Activated CD4-positive, alpha-beta T cell treated with anti-CD3 and anti-CD28 coated beads for 1 hour (primary cell): ENCODE data around the gene HSP90AA1.
"Not testable (repeated sequence)": the region's sequence is repeated elsewhere in the genome, so short reads cannot be mapped to it uniquely, and the experiment has no call there.

ENCODE experiments used
- DNase-seq: peaks from one replicate; pipeline ENCODE4 v3.0.0-alpha.2; 2020

HSP90AA1 gene

DNA sequence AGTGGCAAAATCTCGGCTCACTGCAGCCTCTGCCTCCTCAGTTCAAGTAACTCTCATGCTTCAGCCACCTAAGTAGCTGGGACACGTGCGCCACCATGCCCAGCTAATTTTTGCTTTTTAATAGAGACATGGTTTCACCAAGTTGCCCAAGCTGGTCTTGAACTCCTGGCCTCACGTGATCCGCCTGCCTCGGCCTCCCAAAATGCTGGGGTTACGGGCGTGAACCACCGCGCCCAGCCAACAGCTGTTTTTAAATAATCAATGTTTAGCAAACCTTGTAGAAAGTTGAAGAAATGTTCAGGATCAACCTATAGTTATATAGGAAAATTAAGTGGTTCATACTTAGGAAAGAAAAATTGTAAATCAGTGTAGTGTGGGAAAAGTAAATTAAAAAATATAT lies 6.0 kb upstream of the HSP90AA1 start:
- no peak for DNase-seq

DNA sequence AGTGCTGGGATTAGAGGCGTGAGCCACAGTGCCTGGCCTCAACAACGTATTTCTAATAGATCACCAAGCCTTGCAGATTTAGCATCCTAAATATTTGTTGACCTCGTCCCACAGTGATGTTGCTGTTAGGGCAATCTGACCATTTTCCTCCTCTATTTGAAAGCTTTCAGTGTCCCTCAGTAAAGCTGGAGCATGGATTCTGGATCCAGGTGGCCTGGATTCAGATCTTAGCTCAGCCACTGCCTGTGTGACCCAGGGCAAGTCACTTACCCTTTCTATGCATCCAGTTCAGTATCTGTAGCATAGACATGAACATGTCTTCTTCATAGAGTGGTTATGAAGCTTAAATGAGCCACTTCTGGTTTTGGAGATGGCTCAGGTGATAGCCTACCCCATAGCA lies 3.9 kb upstream of the HSP90AA1 start:
- DNase-seq, result no peak

DNA sequence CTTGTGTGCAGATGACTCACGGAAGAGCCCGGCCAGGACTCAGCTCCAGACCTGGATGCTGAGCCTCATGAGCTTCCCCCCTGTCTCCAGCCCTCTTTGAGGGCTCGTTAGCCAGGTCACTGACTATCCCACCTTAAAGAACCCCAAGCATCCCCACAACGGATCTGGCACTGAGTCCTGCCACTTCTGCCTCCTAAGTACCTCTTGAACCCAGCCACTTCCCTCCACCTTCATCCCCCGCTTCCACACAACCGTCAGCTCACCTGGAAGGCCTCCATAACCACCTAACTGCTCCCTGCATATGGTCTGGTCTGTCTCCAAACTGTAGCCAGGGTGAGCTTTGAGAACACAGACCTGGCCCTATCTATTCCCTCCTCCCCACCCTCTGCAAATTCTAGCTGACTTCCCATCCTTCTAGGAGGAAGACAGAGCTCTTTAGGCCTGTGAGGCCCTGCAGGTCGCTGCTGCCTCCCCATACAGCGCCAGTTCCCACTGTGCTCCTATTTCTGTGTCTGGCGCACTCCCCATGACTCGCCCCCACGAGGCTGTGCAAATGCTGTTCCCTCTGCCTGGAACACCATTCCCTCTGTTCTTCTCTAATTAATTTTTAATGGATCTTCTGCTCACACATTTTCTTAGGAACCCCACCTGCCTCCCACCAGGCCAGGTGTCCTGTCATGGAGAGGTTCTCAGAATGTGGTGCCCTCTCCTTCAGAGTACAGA lies 2.9 kb upstream of the HSP90AA1 start:
- no peak for DNase-seq

GRCh38 chr14:102088012-102088792 lies 1.4 kb upstream of the HSP90AA1 start:
- no peak for DNase-seq

DNA sequence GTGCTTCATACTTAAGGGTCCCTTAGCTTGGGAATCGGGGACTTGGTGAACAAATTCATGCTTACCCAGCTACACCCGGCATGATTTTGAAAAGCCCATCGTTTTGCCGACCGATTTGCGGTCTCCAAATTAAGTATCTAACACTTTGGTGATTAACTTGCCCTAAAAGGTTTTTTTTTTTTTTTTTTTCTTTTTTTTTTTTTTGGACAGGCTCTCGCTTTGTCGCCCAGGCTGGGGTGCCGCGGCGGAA lies 843 bp upstream of the HSP90AA1 start:
- no peak for DNase-seq

DNA sequence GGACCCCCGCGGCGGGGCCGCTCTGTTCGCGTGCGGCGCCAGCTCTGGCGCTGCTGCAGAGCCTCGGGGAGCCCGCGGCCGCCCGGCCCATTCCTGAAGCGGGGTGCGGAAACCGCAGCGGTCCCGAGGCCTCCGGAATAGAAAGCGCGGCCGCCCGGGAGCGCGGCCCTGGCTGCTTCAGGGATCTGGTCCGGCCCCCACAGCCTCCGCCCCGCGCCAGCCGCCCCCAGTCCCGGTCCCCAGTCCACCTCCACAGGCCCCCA lies 204 bp downstream of the HSP90AA1 start:
- DNase-seq, result no peak

GRCh38 chr14:102085948-102086708 lies 716 bp downstream of the HSP90AA1 start:
- peak; percentile 54 for DNase-seq

GRCh38 chr14:102085488-102085887 lies 1.4 kb downstream of the HSP90AA1 start:
- no peak for DNase-seq

- DNase-seq, result no peak
These were observed 1.9 kb downstream of the HSP90AA1 start for GRCh38 chr14:102084931-102085330.

- DNase-seq, result not testable (repeated sequence)
These were observed 2.3 kb downstream of the HSP90AA1 start for GRCh38 chr14:102084522-102084921.

DNA sequence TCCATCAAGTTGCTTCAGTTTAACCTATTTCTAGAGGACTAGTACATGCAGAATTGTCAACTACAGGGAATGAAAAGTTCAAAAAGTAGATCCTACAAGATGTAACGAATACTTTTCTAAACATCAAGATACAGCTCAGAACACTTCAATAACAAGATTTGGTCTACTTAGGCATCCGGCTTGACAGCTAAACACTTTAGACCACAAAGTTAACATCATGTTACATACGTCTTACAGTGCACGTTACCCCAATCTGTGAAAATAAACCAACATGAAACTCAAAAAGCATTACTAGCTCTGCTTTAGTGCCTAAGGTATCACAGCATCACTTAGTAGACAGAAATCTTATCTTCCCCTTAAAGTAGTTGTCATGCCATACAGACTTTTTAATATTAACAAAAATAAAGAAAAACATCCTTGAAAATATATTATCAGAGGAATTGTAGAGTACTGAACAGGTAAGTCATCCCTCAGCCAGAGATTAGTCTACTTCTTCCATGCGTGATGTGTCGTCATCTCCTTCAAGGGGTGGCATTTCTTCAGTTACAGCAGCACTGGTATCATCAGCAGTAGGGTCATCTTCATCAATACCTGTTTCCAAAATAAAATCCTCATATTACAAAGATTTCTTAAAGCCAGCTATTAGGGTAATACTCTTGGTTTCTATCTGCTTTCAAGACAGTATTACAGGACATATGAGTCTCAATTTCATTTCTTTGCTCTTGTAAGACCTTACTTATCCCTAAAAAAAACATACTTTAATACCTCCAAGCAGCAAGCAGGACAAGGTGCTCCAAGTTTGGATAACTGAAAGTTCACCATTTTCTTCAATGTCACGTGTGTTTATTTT lies 5.4 kb downstream of the HSP90AA1 start:
- DNase-seq, result no peak

DNA sequence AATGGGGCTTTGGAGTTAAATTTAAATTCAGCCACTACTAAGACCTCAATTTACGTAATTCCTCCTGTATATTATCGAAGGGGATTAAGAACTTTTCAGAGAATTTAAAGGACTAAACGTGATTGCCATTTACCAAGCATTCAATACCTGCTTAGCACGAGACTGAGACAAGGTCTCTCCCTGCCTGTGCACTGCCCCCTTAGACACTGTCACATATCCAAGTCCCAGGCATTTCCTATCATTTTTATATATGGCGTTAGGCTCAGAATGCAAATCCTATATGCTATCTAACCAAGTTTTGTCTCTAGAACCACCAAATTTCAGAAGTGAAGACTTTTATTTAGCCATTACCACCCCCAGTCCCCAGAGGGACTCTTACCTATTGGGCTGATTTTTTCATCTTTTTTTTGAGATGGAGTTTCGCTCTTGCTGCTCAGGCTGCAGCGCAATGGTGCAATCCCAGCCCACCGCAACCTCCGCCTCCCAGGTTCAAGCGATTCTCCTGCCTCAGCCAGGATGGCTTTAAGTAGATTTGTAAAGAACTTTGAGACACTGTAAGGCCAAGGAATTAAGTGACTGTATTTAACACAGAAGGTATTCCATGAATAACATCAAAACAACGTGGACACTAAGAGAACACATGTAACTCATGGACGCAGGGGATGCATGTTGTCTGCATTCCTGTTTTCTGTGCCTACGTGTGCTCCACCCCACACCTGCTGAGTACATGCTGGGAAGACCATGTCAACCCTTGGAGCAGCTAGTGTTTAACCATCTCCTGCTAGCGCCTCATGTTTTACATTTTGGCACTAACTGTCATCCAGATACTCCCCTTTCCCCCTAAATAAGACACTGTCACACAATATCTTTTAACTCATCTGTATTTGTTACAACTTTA lies 6.4 kb downstream of the HSP90AA1 start:
- DNase-seq, result no peak

GRCh38 chr14:102079700-102079979 lies 7.2 kb downstream of the HSP90AA1 start:
- no peak for DNase-seq

DNA sequence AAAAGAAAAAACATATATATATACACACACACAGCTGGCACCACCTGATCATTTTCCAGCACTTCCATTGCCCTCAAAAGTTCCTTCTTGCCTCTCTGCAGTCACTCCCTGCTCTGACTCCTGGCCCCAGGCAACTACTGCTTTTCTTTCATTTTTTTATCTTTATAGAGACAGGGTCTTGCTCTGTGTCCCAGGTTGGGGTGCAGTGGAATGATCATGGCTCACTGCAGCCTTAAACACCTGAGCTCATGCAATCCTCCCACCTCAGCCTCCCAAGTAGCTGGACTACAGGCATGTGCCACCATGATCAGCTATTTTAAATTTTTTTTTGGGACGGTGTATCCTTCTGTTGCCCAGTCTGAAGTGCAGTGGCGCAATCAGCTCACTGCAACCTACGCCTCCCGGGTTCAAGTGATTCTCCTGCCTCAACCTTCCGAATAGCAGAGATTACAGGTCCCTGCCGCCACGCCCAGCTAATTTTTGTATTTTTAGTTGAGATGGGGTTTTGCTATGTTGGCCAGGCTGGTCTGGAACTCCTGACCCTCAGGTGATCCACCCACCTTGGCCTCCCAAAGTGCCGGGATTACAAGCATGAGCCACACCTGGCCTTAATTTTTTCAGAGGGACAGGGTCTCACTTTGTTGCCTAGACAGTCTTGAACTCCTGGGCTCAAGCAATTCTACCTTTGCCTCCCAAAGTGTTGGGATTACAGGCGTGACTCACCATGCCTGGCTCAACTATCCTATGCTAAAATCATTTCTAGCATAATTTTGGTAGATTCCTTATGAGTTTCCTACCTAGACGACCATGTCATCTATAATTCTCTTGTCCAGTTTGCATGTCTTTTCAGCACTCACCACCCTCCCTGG lies 7.8 kb downstream of the HSP90AA1 start:
- DNase-seq, result no peak

DNA sequence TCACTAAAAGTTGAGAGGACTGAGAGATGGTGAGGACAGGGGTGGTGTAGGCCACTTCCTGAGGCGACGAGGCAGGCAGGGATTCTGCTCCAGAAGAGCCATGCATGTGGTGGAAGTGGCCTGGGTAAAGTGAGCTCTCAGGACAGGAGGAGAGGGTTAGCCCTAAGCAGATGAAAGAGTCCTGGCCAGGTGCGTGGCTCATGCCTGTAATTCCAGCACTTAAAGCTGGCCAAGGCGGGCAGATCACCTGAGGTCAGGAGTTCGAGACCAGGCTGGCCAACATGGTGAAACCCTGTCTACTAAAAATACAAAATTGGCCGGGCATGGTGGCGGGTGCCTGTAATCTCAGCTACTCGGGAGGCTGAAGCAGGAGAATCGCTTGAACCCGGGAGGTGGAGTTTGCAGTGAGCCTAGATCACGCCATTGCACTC lies 8.5 kb downstream of the HSP90AA1 start:
- DNase-seq, result not testable (repeated sequence)

- DNase-seq, result no peak
These were observed 9.5 kb downstream of the HSP90AA1 start for GRCh38 chr14:102077382-102077709.

GRCh38 chr14:102075155-102075554 lies 11.7 kb downstream of the HSP90AA1 start:
- no peak for DNase-seq

DNA sequence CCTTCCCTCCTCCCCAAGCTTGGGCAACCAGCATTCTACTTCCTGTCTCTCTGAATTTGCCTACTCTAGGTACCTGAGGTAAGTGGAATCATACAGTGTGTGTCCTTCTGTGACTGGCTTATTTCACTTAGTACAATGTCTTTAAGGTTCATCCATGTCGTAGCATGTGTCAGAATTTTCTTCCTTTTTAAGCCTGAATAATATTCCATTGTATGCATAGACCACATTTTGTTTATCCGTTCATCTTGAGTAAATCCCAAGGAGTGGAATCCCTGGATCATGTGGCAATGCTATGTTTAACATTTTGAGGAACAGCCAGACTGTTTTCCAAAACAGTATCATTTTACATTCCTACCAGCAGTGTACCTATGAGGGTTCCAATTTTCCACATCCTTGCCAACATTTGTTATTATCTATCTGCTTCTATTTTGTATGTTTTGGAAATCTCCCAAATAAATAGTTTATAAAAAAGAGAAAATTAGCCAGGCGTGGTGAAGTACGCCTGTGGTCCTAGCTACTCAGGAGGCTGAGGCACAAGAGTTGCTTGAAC lies 12.4 kb downstream of the HSP90AA1 start:
- no peak for DNase-seq

GRCh38 chr14:102071283-102071998 lies 15.4 kb downstream of the HSP90AA1 start:
- no peak for DNase-seq

DNA sequence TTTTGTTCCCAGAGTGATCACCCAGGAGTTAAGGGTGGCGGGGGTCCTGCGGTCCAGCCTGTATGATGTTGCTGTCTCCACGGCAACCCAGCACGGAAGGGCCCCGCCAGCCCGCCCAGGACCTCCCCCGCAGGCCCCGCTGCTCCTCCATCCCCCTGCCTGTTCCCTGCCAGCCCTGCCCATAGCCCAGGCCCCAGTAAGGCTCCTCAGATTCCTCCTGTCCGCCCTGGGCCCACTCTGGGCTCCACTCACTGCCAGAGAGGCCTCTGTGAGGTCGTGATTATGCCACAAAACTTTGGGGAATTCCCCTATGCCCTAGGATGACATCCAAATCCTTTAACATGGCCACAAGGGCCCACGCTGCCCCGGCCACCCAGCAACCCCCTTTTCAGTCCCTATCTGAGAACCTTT lies 20.8 kb downstream of the HSP90AA1 start:
- no peak for DNase-seq

DNA sequence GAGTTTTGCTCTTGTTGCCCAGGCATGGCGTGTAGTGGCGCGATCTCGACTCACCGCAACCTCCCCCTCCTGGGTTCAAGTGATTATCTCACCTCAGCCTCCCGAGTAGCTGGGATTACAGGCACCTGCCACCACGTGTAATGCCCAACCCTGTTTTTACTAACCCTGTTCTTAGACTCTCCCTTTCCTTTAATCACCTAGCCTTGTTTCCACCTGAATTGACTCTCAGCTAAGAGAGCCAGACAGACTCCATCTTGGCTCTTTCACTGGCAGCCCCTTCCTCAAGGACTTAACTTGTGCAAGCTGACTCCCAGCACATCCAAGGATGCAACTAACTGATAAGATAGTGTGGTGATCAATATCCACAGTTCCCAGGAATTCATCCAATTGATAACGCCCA lies 22.3 kb downstream of the HSP90AA1 start:
- DNase-seq, result not testable (repeated sequence)
